ENCODE data around the gene GPX7. TPM values are rescaled to one million over a fixed set of nuclear protein-coding genes. Genes with fewer than 3 reads are reported as not detected.

Gene GPX7
- total RNA-seq, 1 experiment from 2014 or later = 25.2 TPM

DNA sequence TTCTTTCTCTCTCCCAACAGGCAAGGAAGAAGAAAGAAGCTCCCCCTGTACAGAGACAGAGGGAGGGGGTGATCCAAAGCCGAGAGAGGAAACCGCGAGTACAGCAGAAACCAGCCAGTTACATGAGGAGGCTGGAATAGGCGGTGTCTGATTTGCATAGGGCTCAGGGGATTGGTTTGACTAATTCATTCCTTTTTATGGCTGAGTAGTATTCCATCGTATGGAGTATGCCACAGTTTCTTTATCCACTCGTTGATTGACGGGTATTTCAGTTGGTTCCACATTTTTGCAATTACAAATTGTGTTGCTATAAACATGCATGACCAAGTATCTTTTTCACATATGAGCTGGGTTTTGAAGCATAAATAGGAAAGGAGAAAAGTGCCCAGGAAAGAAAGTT lies 3.4 kb upstream of the GPX7 start:
- intact Hi-C loops (cut with micrococcal nuclease; ENCODE audit: unreplicated experiment) = no loop called here
- Histone ChIP-seq H3K36me3 (ENCODE audit: insufficient read depth, low read length, poor library complexity, severe bottlenecking) (no peaks in the 10 kb centered on the region), H3K4me1 (ENCODE audit: insufficient read depth, low read length, poor library complexity, severe bottlenecking) (peaks cover 13% of the 10 kb centered on the region), H3K4me3 (ENCODE audit: low read depth, low read length, poor library complexity, severe bottlenecking) (no peak overlapping the region), H3K9me3 (ENCODE audit: low read depth, low read length, poor library complexity, severe bottlenecking) (no peaks in the 10 kb centered on the region), H3K27ac (ENCODE audit: low read depth, low read length, poor library complexity, severe bottlenecking) (no peak overlapping the region), H3K27me3 (replicated peaks; ENCODE audit: insufficient read depth, low read depth, low read length, poor library complexity) (no peaks in the 10 kb centered on the region)
- ChIA-PET CTCF (no interaction called here), POLR2A (ENCODE audit: low non-redundant PET) (no interaction called here)
- DNase-seq (ENCODE audit: low spot score) = no peak
- BruUV-seq (replicated peaks) = no TSS peak
- no peak for TF ChIP-seq EZH2 (IDR thresholded peaks at IDR 0.05; ENCODE audit: borderline replicate concordance, low read depth, low read length, poor library complexity, severe bottlenecking)
- TF ChIP-seq, protein P1, sequence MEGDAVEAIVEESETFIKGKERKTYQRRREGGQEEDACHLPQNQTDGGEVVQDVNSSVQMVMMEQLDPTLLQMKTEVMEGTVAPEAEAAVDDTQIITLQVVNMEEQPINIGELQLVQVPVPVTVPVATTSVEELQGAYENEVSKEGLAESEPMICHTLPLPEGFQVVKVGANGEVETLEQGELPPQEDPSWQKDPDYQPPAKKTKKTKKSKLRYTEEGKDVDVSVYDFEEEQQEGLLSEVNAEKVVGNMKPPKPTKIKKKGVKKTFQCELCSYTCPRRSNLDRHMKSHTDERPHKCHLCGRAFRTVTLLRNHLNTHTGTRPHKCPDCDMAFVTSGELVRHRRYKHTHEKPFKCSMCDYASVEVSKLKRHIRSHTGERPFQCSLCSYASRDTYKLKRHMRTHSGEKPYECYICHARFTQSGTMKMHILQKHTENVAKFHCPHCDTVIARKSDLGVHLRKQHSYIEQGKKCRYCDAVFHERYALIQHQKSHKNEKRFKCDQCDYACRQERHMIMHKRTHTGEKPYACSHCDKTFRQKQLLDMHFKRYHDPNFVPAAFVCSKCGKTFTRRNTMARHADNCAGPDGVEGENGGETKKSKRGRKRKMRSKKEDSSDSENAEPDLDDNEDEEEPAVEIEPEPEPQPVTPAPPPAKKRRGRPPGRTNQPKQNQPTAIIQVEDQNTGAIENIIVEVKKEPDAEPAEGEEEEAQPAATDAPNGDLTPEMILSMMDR (conservative IDR thresholded peaks at IDR 0.05; ENCODE audit: low read depth, low read length) = no peak

DNA sequence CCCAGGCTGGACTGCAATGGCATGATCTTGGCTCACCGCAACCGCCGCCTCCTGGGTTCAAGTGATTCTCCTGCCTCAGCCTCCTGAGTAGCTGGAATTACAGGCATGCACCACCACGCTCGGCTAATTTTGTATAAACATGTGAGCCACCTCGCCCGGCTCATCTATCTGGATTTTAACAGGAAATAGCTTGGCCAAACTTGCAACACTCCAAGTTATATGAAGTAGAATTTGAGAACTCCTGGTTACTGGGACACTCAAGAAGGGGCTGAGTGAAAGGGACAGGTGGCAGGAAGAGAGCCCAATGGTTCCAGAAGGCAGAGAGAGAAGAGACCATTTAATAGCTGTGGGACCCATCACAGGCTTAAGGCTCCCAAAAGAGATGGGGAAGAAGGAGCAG lies 2.9 kb upstream of the GPX7 start:
- no peaks in the 10 kb centered on the region for H3K36me3 ChIP-seq (ENCODE audit: insufficient read depth, low read length, poor library complexity, severe bottlenecking)
- ChIA-PET CTCF (no interaction called here), POLR2A (ENCODE audit: low non-redundant PET) (no interaction called here)
- intact Hi-C loops (cut with micrococcal nuclease; ENCODE audit: unreplicated experiment) = no loop called here
- no TSS peak for BruUV-seq (replicated peaks)
- TF ChIP-seq, protein P1 (conservative IDR thresholded peaks at IDR 0.05; ENCODE audit: low read depth, low read length) = no peak
- no peak for DNase-seq (ENCODE audit: low spot score)
- no peak overlapping the region for H3K4me3 ChIP-seq (ENCODE audit: low read depth, low read length, poor library complexity, severe bottlenecking)
- no peak overlapping the region for H3K27ac ChIP-seq (ENCODE audit: low read depth, low read length, poor library complexity, severe bottlenecking)
- H3K9me3 ChIP-seq (ENCODE audit: low read depth, low read length, poor library complexity, severe bottlenecking) = no peaks in the 10 kb centered on the region
- peaks cover 13% of the 10 kb centered on the region for H3K4me1 ChIP-seq (ENCODE audit: insufficient read depth, low read length, poor library complexity, severe bottlenecking)
- H3K27me3 ChIP-seq (replicated peaks; ENCODE audit: insufficient read depth, low read depth, low read length, poor library complexity) = no peaks in the 10 kb centered on the region

DNA sequence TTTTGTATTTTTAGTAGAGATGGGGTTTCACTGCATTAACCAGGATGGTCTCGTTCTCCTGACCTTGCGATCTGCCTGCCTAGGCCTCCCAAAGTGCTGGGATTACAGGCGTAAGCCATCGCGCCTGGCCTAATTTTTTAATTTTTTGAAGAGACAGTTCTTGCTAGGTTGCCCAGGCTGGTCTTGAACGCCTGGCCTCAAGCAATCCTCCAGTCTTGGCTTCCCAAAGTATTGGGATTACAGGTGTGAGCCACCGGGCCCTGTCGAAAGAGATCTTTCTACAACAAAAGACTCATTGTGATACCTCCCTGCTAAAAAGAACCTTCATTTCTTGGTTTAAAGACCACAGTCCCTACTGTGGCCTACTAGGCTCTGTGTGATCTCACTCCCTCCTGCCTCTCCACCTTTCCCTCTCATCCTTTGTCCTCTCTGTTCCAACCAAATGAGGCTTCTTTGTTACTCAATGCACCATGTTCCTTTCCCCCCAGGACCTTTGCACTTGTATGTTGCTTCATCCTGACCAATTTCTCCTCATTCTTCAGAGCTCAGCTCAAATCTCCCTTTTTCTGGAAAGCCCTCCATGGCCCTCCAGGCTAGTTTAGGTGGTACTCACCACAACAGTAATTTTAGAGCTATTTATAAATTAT lies 1.5 kb upstream of the GPX7 start:
- POLR2A ChIA-PET (ENCODE audit: low non-redundant PET) = no interaction called here

More for the DNA sequence above, 1.5 kb upstream of the GPX7 start:
- TF ChIP-seq EZH2 (IDR thresholded peaks at IDR 0.05; ENCODE audit: borderline replicate concordance, low read depth, low read length, poor library complexity, severe bottlenecking) = no peak
- TF ChIP-seq, protein P1 (conservative IDR thresholded peaks at IDR 0.05; ENCODE audit: low read depth, low read length) = no peak
- no peak for DNase-seq (ENCODE audit: low spot score)
- CTCF ChIA-PET = no interaction called here
- peaks cover 13% of the 10 kb centered on the region for H3K4me1 ChIP-seq (ENCODE audit: insufficient read depth, low read length, poor library complexity, severe bottlenecking)
- H3K4me3 ChIP-seq (ENCODE audit: low read depth, low read length, poor library complexity, severe bottlenecking) = no peak overlapping the region
- no peaks in the 10 kb centered on the region for H3K27me3 ChIP-seq (replicated peaks; ENCODE audit: insufficient read depth, low read depth, low read length, poor library complexity)
- H3K9me3 ChIP-seq (ENCODE audit: low read depth, low read length, poor library complexity, severe bottlenecking) = no peaks in the 10 kb centered on the region
- no peaks in the 10 kb centered on the region for H3K36me3 ChIP-seq (ENCODE audit: insufficient read depth, low read length, poor library complexity, severe bottlenecking)
- no peak overlapping the region for H3K27ac ChIP-seq (ENCODE audit: low read depth, low read length, poor library complexity, severe bottlenecking)
- intact Hi-C loops (cut with micrococcal nuclease; ENCODE audit: unreplicated experiment) = no loop called here
- no TSS peak for BruUV-seq (replicated peaks)

All from A673 (cell line).